Activated CD4-positive, CD25-positive, alpha-beta regulatory T cell treated with anti-CD3 and anti-CD28 coated beads, Interleukin-2, amount 50 U/mL, for 16 hours (primary cell): ENCODE results near the gene TAF3.

Source experiments
- DNase-seq: peaks from one replicate; pipeline ENCODE4 v3.0.0-alpha.2; 2020; ENCODE audit warnings: low read depth, low spot score

The TAF3 gene

DNA sequence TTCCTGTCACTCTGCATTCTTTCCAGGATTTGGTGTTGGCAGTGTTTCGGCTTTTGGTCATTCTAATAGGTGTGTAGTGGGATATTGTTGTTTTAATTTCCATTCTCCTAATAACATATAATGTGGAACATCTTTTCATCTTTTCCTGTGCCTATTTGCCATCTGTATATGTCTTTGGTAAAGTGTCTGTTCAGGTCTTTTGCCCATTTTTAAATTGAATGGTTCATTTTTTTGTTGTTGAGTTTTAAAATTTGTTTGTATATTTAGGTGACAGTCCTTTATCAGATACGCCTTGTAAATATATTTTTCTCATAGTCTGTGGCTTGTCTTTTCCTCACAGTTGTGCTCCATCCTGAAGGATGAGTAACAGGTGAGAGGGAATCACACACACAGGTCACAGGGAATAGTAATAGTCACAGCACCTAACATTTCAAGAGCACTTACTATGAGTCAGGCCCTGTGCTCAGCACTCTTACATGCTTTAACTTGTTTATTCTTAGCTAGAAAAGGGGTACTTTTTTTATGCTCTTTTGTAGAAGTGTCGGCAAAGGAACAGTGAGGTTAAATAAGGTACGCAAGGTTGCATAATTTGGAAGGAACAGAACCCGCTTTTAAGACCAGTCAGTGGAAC is 119.1 kb downstream of the TAF3 start:
- DNase-seq, result no peak

DNA sequence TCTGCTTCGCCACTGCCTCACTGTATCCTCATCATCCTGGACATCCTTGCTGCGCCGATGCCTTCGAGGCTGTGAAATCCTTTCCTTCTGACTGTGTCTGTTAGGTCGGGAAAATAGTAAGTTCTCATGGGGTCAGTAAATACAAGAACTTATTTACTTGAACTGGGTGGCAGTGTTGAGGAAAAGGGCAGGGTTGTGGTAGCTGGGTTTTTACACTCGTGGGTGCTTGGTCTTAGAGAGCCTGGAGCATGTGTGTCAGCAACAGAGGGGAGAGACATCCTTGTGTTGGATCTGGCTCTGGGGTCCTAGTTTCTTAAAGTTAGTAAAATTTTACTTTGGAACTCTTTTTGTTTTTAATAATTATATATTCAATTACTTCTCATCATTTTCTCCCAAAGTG is 123.3 kb downstream of the TAF3 start:
- DNase-seq, result no peak

DNA sequence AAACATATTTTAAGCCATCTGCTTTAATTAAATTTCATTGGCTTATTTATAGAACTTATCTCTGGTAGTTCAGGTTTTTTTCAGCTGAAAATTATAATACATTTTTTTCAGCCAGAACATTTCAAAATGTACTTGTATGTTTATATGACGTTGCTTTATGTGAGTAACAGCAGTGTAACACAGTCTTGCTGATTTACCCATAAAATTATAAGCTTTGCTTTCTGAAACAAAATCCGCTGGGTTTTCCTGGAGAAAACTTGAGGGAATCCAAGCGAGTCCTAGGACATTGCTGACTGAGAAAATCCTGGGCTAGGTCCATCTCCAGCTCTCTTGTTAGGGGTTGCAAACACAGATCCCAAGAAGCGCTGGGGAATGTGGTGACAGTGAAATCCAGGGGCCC is 124.0 kb downstream of the TAF3 start:
- DNase-seq, result no peak

DNA sequence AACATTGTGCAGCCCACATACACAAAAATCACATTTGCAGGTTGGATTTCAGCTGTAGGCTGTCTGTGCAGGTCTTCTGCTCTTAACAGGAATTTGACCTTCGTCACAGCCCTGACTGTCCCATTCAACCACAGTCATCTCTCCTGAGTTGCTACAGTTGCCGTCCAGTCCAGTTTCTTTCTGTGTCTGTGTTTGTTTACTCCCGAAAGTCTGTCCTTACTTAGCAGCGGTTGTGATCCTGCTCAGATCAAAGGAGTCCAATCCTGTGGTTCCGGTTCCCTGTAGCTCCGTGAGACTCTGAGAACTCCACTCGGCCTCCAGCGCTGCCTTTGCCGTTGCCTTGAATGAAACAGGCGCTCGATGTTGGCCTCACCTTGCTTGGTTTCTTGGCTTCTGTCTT is 124.6 kb downstream of the TAF3 start:
- DNase-seq, result no peak

DNA sequence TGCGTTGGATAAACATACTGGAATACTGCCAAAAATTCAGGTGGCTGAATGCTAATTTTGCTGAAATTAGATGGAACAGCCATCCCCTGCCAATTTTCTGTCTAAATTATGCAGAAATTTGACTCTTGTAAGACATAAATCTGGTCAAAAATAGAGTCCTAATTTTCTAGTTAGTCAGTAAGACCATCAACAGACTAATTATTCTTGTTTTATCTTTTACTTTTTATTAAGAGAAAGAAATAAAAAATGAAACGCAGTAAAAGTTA is 125.8 kb downstream of the TAF3 start:
- no peak for DNase-seq

DNA sequence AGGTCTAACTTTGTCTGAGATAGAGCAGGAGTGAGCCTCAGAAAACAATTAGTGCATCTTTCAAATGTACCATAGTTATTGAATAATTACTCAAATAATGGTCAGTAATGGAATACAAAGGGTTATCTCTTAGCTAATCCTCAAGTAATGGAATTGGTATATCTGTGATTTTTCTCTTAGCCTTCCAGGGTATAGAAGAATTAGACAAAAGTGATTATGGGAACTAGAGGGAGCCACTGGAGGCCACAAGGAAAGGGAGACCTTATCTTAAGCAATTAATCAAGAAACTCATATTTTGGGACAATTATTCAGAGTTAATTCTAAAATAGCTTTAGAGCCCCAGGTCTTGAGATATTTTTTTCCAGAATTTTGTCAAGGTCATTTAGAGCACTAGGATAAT is 126.2 kb downstream of the TAF3 start:
- no peak for DNase-seq

DNA sequence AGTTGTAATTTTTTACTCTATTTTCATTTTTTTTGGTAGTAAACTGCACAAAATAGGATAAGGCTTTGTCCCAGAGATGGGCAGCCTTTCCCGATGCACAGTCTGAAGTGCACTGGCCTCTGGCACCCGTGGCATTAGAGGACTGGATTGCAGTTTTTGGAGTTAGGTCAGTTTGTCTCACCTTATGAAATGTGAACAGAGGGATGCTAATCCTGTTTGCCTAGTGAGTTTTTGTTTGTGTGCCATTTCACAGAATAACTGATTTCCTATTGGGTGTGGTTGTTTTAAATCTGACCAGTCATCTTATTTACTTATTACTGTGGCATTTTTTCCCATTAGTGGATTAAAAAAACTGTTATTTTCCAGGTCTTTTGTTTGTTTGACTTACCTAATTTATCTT is 126.7 kb downstream of the TAF3 start:
- DNase-seq, result no peak

DNA sequence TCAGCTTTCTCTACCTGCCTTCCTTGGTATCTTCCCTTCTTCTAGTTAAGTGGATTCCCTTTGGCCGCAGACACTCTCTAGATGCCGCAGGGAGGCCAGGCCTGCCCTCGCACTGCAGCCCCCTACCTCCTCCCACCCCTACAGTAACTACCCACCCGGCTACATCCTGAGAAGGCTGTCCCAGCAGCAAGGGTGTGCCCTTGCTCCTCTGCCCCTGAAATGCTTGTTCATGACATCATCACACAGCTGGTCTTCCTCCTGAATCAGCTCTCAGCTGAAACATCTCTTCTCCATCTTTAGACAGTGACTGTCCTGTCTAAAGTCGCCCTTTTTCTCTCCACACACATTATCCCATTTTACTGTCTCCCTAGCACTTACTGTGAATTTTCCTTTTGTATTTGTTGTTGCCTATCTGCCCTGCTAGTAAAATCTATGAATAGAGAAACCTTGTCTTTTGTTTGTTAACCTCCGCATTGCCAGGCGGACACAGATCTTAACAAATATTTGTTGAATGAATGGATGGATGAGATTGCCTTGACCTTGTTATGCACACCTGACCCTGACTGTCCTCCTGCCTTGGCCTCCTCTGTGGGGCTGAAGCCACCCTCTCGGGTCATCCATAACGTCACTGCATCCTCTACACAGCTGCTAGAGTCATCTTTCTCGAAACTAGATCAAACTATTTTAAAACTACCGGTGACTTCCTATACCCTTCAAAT is 127.3 kb downstream of the TAF3 start:
- DNase-seq, result no peak

DNA sequence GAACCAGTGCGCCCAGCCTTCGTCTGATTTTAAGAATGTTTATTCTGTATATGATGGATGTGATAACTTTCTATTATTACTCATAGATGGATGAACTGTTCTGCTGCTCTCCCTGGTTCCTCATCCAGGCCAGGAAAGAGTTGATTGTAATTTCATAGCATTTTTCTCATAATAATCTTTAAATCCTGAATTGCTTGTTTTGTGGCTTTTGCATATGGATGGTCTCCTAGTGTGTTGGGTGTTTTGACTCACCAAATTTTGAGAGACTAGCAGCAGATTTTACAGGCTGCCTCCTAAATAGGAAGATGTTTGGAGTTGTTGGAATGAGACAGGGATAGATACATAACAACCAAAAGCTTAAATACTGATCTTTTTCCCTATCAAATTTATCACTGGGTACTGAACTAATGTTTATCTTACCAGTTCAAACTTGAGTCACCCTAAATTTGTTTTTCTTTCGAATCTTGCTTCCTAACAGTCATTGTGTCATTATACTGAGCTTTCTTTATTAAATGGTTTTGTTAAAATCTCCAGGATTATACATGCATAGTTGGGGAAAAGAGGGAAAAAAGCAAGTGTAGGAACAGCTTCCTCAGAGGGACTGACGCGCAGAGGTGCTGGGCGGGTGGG is 130.2 kb downstream of the TAF3 start:
- DNase-seq, result no peak

DNA sequence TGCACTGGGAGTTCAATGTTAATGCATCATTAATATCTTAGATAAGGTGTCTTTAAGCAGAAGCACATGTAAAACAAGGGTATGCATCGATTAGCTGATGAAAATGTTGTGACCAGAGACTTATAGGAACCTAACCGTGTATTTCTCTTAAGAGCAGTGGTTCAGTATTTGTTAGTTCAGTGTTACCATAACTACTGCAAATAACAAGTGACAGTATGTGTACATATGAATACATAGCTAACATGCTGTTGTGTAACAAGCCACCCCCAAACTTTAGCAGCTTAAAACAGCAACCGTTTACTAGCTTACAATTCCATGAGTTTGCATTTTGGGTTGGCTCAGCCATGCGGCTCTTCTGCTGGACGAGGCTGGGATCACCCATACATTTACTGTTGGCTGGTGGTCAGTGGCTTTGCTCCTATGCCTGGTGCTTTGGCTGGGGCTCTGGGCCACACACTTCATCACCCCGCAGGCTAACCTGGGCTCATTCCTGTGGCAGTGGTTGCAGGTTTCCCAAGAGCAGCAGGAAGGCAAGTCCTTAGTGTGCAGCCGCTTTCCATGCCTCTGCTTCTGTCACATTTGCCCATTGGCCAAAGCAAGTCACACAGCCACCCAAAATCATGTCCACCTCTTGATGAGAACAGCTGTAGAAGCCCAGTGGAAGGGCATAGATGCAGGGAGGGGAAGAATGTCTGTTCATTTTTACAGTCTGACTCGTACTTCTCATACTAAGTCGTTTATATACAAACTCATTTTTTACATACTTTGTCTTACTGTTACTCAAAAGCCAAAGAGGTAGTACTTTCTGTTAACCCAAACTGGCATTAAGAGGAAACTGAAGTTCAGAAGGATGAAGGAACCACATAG is 132.9 kb downstream of the TAF3 start:
- DNase-seq, result no peak

DNA sequence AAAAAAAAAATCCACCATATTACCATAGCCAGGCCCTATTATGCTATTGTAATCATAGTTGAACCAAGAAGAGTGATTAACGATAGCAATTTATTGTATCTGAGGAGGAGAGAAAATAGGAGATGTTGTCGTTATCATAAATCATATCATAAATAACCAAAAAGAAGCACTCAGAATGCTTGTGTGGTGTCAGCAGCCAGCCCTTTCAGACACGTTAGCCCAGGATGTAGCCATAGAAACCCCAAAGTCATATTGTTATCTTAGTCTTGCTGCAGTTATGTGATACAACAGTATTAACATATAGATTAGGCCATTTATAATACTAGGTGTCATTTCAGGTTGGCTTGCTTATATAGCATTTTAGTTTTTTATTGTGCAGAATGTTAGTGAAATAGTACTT is 134.0 kb downstream of the TAF3 start:
- no peak for DNase-seq

DNA sequence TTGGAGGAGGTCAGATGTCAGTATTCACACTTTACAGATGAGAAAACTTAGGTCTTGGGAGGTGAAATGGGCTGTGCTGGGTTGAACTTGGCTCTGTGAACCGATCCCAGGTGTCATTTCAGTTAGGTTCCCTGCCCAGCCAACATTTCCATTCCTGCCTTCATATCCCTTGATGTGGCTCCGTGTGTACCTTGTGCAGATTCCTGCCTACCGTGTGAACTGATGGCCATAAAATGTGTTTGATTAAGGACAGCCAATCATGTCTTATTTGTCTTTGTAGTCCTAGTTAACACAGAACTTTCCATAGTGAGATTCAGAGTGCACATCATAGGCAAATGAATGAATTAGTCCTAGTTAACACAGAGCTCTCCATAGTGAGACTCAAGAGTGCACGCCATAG is 135.1 kb downstream of the TAF3 start:
- no peak for DNase-seq

DNA sequence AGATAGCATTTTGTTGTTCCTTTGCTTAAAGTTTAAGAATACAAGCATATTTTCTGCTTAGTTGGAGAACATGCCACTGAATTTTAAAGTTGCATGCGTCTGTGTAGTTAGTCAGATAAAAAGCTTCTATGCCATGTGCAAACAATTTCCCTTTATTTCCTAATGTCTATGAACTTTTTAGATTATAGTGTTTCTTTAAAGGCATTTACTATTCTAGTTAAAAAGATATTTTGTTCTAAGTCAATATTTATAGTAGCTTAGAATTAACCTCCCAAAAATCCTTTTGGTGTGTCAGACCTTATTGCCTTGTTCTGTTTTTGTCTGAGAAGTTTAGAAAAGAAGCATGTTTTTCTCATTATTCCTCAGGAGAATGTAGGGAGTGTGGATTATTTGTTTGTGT is 137.1 kb downstream of the TAF3 start:
- no peak for DNase-seq

DNA sequence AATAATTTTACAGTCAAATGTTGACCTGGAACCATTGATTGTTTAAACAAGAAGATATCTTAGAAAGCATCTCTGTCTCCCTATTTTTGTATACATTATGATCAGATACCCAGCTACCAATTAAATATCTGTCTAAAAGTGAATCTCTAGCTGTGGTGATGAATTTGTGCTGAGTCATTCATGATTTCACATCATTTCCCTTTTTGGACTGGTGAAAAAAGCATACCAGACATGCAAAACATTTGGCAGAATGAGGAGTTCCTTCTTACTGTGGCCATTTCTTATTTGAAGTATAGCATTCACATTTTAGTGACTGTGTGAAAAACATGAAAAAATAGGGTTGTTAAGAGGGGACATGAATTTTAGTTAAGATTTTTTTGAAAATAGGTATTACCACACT is 138.2 kb downstream of the TAF3 start:
- DNase-seq, result no peak

DNA sequence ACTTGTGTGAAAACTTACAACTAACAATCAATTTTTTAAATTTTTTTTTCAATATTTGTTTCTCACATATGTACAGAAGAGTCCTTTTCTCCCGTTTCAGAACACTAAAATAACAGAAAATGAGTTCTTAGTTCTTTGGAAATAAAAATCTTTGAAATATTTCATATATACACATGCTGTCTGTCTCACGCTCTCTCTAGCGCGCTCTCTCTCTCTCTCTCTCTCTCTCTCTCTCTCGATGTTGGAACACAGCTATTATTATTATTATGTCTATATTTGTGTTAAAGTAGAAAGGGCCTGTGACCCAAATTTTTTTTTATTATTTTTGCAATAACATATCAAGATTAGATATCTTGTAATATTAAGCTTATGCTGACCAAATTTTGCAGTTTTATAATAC is 139.3 kb downstream of the TAF3 start:
- DNase-seq, result no peak

DNA sequence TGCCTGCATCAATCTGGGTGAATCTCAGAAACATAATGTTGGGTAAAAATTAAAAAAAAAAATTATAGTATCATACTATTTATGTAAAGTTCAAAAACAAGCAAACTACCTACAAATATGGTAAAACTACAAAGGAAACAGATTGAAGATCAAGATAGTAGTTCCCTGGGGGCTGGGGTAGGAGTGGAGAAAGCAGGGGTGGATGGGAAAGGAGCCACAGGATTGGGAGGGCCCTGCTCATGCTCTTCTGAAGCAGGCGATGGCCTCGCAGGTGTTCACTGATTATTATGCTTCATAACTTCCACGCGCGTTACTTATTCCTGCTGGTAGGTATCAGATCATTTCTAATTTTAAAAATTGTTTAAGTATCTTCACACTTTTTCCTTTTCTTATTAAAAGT is 140.1 kb downstream of the TAF3 start:
- no peak for DNase-seq

DNA sequence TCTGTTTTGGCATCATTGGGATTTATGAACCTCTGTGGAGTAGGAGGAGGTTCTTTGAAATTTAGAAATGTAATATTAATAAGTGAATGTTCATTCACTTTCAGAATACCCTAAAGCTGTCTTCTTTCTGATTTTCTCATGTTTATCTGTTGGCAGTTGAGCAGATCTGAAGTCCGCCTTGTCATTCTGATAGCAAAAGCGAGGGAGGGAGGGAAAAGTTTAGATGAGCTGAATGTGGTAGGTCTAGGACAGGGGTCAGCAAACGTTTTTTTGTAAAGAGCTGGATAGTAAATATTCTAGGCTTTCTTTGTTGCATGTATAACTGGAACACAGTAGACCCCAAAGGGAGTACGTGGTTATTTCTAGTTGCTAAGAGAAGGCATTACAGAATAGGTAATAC is 141.8 kb downstream of the TAF3 start:
- DNase-seq, result no peak

DNA sequence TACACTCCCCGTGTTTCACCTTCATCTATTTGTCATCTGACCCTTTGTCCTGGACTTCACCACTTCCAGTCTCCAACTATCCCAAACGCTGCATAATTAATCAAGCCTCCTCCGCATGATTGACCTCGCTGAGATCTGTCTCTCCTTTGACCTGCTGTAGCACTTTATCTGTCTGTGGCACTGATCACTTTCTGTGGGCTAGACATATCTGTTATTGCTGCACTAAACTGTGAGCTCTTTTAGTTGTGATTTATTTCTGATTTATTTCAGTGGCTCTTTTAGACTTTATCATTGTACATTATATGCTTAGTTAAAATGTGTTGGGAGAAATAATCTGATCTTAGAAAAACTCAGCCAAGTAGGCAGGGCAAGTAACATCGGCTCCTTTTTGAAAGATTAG is 144.3 kb downstream of the TAF3 start:
- no peak for DNase-seq

DNA sequence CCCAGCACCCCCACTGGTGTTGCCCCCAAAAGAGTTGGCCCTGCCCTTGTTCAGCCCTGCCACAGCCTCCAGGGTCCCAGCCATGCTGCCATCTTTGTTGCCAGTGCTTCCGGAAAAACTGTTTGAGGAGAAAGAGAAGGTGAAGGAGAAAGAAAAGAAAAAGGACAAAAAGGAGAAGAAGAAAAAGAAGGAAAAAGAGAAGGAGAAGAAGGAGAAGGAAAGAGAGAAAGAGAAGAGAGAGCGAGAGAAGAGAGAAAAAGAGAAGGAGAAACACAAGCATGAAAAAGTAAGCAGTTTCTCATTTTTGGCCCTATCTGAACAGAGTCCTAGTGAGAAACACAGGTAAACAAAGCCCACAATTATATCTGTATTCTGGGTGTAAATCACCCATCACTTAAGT is 147.2 kb downstream of the TAF3 start:
- no peak for DNase-seq

DNA sequence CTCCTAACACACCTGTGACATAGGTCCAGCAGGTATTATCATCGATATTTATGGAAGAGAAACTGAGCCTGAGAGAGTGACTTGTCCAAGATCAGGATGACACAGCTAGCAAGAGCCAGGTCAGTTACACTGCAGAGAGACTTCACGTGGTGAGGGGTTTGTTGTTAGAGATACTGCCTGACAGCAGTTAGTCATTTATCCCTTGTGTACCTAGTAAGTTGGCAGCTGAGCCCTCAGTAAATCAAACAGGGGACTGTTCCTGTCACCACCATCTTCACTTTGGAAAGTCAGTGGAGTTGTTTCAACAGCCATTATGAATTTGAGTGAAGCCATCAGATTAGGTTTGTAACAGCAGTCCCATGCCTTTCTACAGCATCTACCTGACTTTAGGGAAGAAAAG is 148.7 kb downstream of the TAF3 start:
- DNase-seq, result no peak

DNA sequence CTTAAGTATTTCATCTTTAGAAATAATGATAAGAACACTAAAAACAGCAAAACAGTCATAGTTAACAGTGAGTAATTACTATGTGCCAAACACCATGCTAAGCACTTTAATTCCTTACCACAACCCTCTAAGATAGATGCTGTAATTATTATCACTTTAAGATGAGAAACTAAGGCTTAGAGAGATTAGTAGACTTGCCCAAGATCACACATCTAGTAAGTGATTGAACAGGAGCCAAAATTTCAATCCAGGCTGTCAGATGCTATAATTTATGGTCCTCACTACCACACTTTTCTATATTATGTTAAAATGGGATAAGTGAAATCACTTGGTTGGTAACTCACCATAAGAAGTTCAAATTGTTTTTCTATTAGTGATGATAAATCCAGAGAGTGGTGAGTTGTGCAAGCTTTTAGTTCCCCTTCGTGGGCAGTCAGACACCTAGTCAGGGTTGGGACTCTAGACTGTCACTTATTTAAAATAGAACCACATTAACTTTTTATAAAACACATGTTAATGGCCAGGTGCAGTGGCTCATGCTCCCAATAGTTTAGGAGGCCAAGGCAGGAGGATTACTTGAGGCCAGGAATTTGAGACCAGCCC is 150.3 kb downstream of the TAF3 start:
- DNase-seq, result no peak

DNA sequence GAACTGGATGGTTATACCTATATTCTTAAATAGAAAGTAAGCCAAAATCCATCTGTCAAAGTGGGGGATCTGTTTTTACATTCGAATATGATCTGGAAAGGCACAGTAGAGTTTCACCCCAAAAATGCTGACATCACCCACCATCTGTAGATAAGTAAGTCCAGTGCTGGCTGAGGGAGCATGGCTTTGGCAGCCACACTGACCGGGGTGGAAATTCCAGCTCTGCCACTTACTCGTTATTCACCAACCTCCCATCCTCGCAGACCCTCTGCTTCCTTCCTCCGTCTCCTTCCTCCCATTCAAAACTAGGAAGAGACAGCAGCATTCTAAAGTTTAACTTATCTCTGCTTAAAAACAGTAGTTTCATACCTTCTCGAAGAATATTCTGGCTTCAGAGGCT is 151.3 kb downstream of the TAF3 start:
- DNase-seq, result no peak
